Trophoblast cell (in vitro differentiated cells and primary cell): ENCODE results near the gene OR2T35.
"Not testable (repeated sequence)": the region's sequence is repeated elsewhere in the genome, so short reads cannot be mapped to it uniquely, and the experiment has no call there.

Experiments
- DNase-seq, 2 donors: peaks; one replicate each; pipeline ENCODE4 v3.0.0-alpha.2; 2016
- H2AFZ ChIP-seq: 2 replicates; pipeline ENCODE4 v1.6.1; 2013; ENCODE audit warnings: low read length, moderate library complexity, mild to moderate bottlenecking; ENCODE audit not compliant: insufficient read depth, poor library complexity
- H2AK5ac ChIP-seq: 2 replicates; pipeline ENCODE4 v1.6.1; 2013; ENCODE audit warnings: mild to moderate bottlenecking, low read length
- H2BK120ac ChIP-seq: 2 replicates; pipeline ENCODE4 v1.6.1; 2013; ENCODE audit warnings: low read length, mild to moderate bottlenecking, moderate library complexity; ENCODE audit not compliant: insufficient read depth, poor library complexity
- H2BK12ac ChIP-seq: 2 replicates; pipeline ENCODE4 v1.6.1; 2013; ENCODE audit warnings: mild to moderate bottlenecking, low read length, moderate library complexity
- H2BK5ac ChIP-seq: 2 replicates; pipeline ENCODE4 v1.6.1; 2013; ENCODE audit warnings: low read length, low read depth, moderate library complexity, mild to moderate bottlenecking; ENCODE audit not compliant: poor library complexity
- H3K14ac ChIP-seq: 2 replicates; pipeline ENCODE4 v1.6.1; 2013; ENCODE audit warnings: mild to moderate bottlenecking, low read length
- H3K18ac ChIP-seq: 2 replicates; pipeline ENCODE4 v1.6.1; 2013; ENCODE audit warnings: mild to moderate bottlenecking, low read length
- H3K23ac ChIP-seq: 2 replicates; pipeline ENCODE4 v1.6.1; 2013; ENCODE audit warnings: low read length
- H3K27ac ChIP-seq: 2 replicates; pipeline ENCODE4 v1.5.1; 2013; ENCODE audit warnings: low read depth, mild to moderate bottlenecking, inconsistent platforms, low read length, moderate library complexity
- H3K27me3 ChIP-seq: 2 replicates; pipeline ENCODE4 v1.6.1; 2013; ENCODE audit warnings: inconsistent platforms, mild to moderate bottlenecking, low read length, moderate library complexity; ENCODE audit not compliant: insufficient read depth
- H3K36me3 ChIP-seq, 2 experiments: 1 replicate in 1 of 2; 2 replicates in 1 of 2; pipeline ENCODE4 v1.6.1; 2013; ENCODE audit warnings: low read length in 2 of 2, mild to moderate bottlenecking in 2 of 2, moderate library complexity in 1 of 2; ENCODE audit not compliant: insufficient read depth in 2 of 2, control insufficient read depth in 1 of 2
- H3K4ac ChIP-seq: 2 replicates; pipeline ENCODE4 v1.6.1; 2013; ENCODE audit warnings: low read depth, mild to moderate bottlenecking, low read length, moderate library complexity
- H3K4me1 ChIP-seq, 2 experiments: 1 replicate in 1 of 2; 2 replicates in 1 of 2; pipeline ENCODE4 v1.6.1; 2013; ENCODE audit warnings: low read length in 2 of 2, mild to moderate bottlenecking in 2 of 2, moderate library complexity in 1 of 2; ENCODE audit not compliant: insufficient read depth in 2 of 2, control insufficient read depth in 1 of 2
- H3K4me2 ChIP-seq: 2 replicates; pipeline ENCODE4 v1.6.1; 2013; ENCODE audit warnings: inconsistent platforms, mild to moderate bottlenecking, low read length, moderate library complexity
- H3K4me3 ChIP-seq: 2 replicates; pipeline ENCODE4 v1.5.1; 2013; ENCODE audit warnings: mild to moderate bottlenecking, low read depth, low read length, inconsistent platforms
- H3K79me1 ChIP-seq: one replicate; pipeline ENCODE4 v1.6.1; 2013; ENCODE audit warnings: low read length
- H3K79me2 ChIP-seq: 2 replicates; pipeline ENCODE4 v1.6.1; 2013; ENCODE audit warnings: low read length, mild to moderate bottlenecking; ENCODE audit not compliant: control insufficient read depth, insufficient read depth, poor library complexity
- H3K9ac ChIP-seq: 2 replicates; pipeline ENCODE4 v1.6.1; 2013; ENCODE audit warnings: mild to moderate bottlenecking, low read length
- H3K9me3 ChIP-seq: 2 replicates; pipeline ENCODE4 v1.6.1; 2013; ENCODE audit warnings: low read depth, mild to moderate bottlenecking, control low read depth, inconsistent platforms, low read length; ENCODE audit not compliant: insufficient read depth
- H4K12ac ChIP-seq: 2 replicates; pipeline ENCODE4 v1.6.1; 2013; ENCODE audit warnings: low read depth, mild to moderate bottlenecking, low read length, moderate library complexity
- H4K8ac ChIP-seq: 2 replicates; pipeline ENCODE4 v1.6.1; 2013; ENCODE audit warnings: low read depth, mild to moderate bottlenecking, low read length, moderate library complexity
- H4K91ac ChIP-seq: one replicate; pipeline ENCODE4 v1.6.1; 2013; ENCODE audit warnings: low read depth, mild to moderate bottlenecking, low read length, moderate library complexity
- WGBS: extraction: QIAGEN DNeasy Blood & Tissue Kit; methylation state at CpG from one replicate; pipeline ENCODE4 v1.1.7; 2013; ENCODE audit warnings: missing lambda C conversion rate; ENCODE audit not compliant: insufficient read length, insufficient coverage; ENCODE audit errors: extremely low coverage; 5-methylcytosine and 5-hydroxymethylcytosine counted together

The OR2T35 gene

DNA sequence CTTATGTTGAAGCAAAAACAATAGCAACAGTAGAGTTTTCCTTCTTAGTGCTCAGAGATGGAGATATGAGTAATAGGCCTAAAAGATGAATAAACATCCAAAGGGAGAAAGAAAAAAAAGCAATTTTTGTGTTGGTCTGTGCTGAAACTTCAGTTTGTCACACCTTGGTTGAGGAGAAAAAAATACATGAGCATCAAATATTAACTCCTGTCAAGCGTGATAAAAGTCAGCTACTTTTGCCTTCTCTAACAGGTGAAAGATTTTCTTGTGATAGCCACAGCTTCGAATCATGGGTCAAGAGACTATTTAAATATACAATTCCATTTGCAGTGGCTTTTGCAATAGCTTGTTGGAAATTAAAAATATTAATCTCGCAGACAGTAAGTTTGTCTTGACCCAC, 4.2 kb downstream of the OR2T35 start:
- H3K36me3 ChIP-seq, H4K12ac ChIP-seq, H3K14ac ChIP-seq, H2AFZ ChIP-seq, H3K4ac ChIP-seq, H3K27me3 ChIP-seq, H4K8ac ChIP-seq, H3K27ac ChIP-seq, H3K18ac ChIP-seq, H3K4me2 ChIP-seq, H3K9me3 ChIP-seq, H3K79me1 ChIP-seq, H3K4me1 ChIP-seq, H2BK12ac ChIP-seq, H3K4me3 ChIP-seq, DNase-seq, H2BK5ac ChIP-seq, H3K23ac ChIP-seq, H2AK5ac ChIP-seq, H3K79me2 ChIP-seq, H4K91ac ChIP-seq, H3K9ac ChIP-seq, H2BK120ac ChIP-seq: not testable (repeated sequence)
- WGBS: no CpG with 5 or more reads among the region's 3 CpGs

DNA sequence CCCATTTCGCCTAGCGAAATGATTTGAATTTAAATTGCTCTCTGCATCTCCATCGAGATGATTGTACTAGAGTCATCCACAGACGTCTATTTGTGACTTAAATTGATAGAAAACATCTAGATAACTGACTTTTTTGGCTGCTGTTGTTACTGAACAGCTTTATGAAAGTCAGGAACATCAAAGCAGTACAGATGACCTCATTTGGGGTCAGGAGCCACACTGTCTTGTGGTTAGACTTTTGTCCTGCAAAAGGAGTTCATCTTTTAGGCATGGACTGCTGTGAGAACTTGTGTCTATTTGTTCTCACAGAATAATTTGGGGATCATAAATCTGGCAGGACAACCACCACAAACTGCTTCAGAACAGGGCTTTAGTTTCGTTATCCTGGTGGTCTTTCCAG, 5.4 kb downstream of the OR2T35 start:
- H3K9ac ChIP-seq, H2AK5ac ChIP-seq, H3K9me3 ChIP-seq, DNase-seq, H3K27ac ChIP-seq, H3K4me2 ChIP-seq, H2BK12ac ChIP-seq, H3K27me3 ChIP-seq, H3K36me3 ChIP-seq, H2AFZ ChIP-seq, H4K91ac ChIP-seq, H2BK120ac ChIP-seq, H3K79me2 ChIP-seq, H4K8ac ChIP-seq, H3K23ac ChIP-seq, H2BK5ac ChIP-seq, H3K4me1 ChIP-seq, H3K4me3 ChIP-seq, H3K4ac ChIP-seq, H3K79me1 ChIP-seq, H4K12ac ChIP-seq, H3K18ac ChIP-seq, H3K14ac ChIP-seq: not testable (repeated sequence)
- WGBS: no CpG with 5 or more reads among the region's 5 CpGs

DNA sequence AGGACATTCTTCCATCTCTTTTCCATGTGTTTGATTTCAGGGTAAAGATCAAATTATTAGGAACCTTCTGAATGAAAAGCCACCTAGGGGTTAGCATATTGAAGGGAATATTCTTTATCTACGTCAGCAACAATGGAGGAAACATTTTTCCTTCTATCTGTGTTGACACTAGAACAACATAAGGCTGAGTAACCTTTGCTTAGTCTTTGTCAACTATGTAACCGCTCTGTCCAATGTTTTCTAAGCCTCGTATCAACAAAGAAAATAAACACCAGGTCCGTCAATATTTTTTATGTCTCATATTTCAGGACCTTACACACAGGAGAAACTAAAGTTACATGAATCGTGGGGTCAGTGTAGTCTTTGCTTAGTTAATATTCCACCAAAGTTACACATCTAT, 8.5 kb downstream of the OR2T35 start:
- not testable (repeated sequence) for DNase-seq, H3K18ac ChIP-seq, H3K4me3 ChIP-seq, H3K9ac ChIP-seq, H3K9me3 ChIP-seq, H3K79me2 ChIP-seq, H4K8ac ChIP-seq, H3K27me3 ChIP-seq, H3K27ac ChIP-seq, H3K23ac ChIP-seq, H3K14ac ChIP-seq, H2BK12ac ChIP-seq, H2BK120ac ChIP-seq, H3K79me1 ChIP-seq, H3K4me1 ChIP-seq, H3K4me2 ChIP-seq, H2BK5ac ChIP-seq, H4K12ac ChIP-seq, H2AK5ac ChIP-seq, H3K36me3 ChIP-seq, H2AFZ ChIP-seq, H4K91ac ChIP-seq, H3K4ac ChIP-seq
- no CpG with 5 or more reads among the region's 5 CpGs for WGBS

DNA sequence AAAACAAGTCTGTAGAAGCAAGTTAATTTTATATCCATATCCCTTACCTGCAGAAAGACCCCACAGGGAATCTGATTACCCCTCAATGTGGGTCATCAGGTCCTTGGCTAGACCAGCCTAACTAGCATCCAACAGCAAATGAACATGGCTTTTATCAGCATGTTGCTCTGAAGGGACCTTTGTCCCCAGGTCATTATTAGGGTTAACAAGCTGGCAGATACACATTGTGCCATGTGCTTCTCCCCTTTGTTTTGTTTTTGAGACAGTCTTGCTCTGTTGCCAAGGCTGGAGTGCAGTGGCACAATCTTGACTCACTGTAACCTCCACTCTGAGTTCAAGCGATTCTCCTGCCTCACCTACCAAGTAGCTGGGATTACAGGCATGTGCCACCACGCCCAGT, 10.1 kb downstream of the OR2T35 start, which contains the start of gene OR2T11:
Gene OR2T11, minus strand, starts transcription at position 101 of the 400 bp plus-strand sequence. CDS start 7,963 bp downstream, outside the sequence.
- WGBS: no CpG with 5 or more reads among the region's 2 CpGs
- not testable (repeated sequence) for DNase-seq, H3K79me2 ChIP-seq

More for the DNA sequence above, 10.1 kb downstream of the OR2T35 start, which contains the start of gene OR2T11:
- H3K4ac ChIP-seq, H3K14ac ChIP-seq, H3K9ac ChIP-seq, H2AK5ac ChIP-seq, H3K23ac ChIP-seq, H4K8ac ChIP-seq, H2AFZ ChIP-seq, H3K4me1 ChIP-seq, H3K36me3 ChIP-seq, H3K27ac ChIP-seq, H3K9me3 ChIP-seq, H3K18ac ChIP-seq, H2BK120ac ChIP-seq, H3K4me2 ChIP-seq, H4K91ac ChIP-seq, H3K27me3 ChIP-seq, H2BK5ac ChIP-seq, H3K4me3 ChIP-seq, H4K12ac ChIP-seq, H2BK12ac ChIP-seq, H3K79me1 ChIP-seq: not testable (repeated sequence)
